ENCODE data around the gene ANKRD10.

ANKRD10 gene

GRCh38 chr13:110830800-110831371, 84.0 kb downstream of the ANKRD10 start:
- DNase-seq (ENCODE audit: low spot score): no peak

GRCh38 chr13:110830331-110830730, 84.5 kb downstream of the ANKRD10 start:
- no peak for DNase-seq (ENCODE audit: low spot score)

GRCh38 chr13:110829486-110829885, 85.4 kb downstream of the ANKRD10 start:
- DNase-seq (ENCODE audit: low spot score): no peak

GRCh38 chr13:110828705-110829104, 86.2 kb downstream of the ANKRD10 start:
- DNase-seq (ENCODE audit: low spot score): no peak

Data from GM03348 (cell line).